HEK293 (cell line): ENCODE data around the gene ELL2.

Experiments used
- CTCF ChIA-PET: fragments of 350-600 bp; formaldehyde crosslinking; extraction: SDS; loops from one replicate; lab custom pipeline; 2021; ENCODE audit warnings: antibody characterized with exemption; lab: Yijun Ruan, JAX
- POLR2A ChIA-PET: fragments of 300-600 bp; formaldehyde crosslinking; extraction: SDS; loops from one replicate; lab custom pipeline; 2020; ENCODE audit warnings: antibody characterized with exemption, inconsistent platforms; lab: Yijun Ruan, JAX
- H3K27ac ChIP-seq: fragments of 200-500 bp; sonication (Bioruptor generic); 2 replicates; pipeline ENCODE4 v1.5.1; 2014; ENCODE audit warnings: low read depth, low read length, control low read depth, inconsistent platforms; ENCODE audit errors: extremely low read depth
- H3K36me3 ChIP-seq, 2 experiments: fragments of 200-500 bp in 1 of 2; sonication (Bioruptor generic) in 1 of 2; 1 replicate in 1 of 2; 2 replicates in 1 of 2; pipeline ENCODE4 v1.5.1; 2014 to 2017; ENCODE audit warnings: inconsistent platforms in 2 of 2, low read length in 2 of 2; ENCODE audit not compliant: control insufficient read depth in 2 of 2, insufficient read depth in 1 of 2
- H3K4me1 ChIP-seq: fragments of 200-500 bp; sonication (Bioruptor generic); 2 replicates; pipeline ENCODE4 v1.5.1; 2014; ENCODE audit warnings: mild to moderate bottlenecking, low read length, inconsistent platforms; ENCODE audit not compliant: control insufficient read depth, insufficient read depth
- H3K4me3 ChIP-seq: 2 replicates; pipeline ENCODE4 v1.5.1; 2011; ENCODE audit warnings: low read depth, mild to moderate bottlenecking, control low read depth, low read length, moderate library complexity
- H3K9me3 ChIP-seq: fragments of 200-500 bp; sonication (Bioruptor generic); 2 replicates; pipeline ENCODE4 v1.5.1; 2014; ENCODE audit warnings: low read depth, low read length, inconsistent platforms; ENCODE audit not compliant: control insufficient read depth, insufficient read depth
- BCL11B ChIP-seq: fragments of 450-650 bp; formaldehyde crosslinking; IDR thresholded peaks from 2 replicates; pipeline ENCODE4 v1.5.1; 2016; ENCODE audit warnings: low read depth, missing biosample characterization, missing genetic modification characterization
- GLI2 ChIP-seq: fragments of 450-650 bp; formaldehyde crosslinking; IDR thresholded peaks from 2 replicates; pipeline ENCODE4; 2017; ENCODE audit warnings: missing biosample characterization, missing genetic modification characterization, low read depth, borderline replicate concordance
- GLI4 ChIP-seq: fragments of 450-650 bp; formaldehyde crosslinking; IDR thresholded peaks from 2 replicates; pipeline ENCODE4 v1.5.1; 2016; ENCODE audit warnings: missing biosample characterization, missing genetic modification characterization
- HOXA7 ChIP-seq: sonication (generic); formaldehyde crosslinking; IDR thresholded peaks from 2 replicates; pipeline ENCODE4 v1.8.1; 2022; ENCODE audit warnings: missing genetic modification reagents, borderline replicate concordance
- MZF1 ChIP-seq: fragments of 450-650 bp; formaldehyde crosslinking; IDR thresholded peaks from 2 replicates; pipeline ENCODE4 v1.5.1; 2017; ENCODE audit warnings: missing biosample characterization, missing genetic modification characterization, borderline replicate concordance
- PBX3 ChIP-seq: sonication (generic); formaldehyde crosslinking; IDR thresholded peaks from 2 replicates; pipeline ENCODE4 v1.8.1; 2022; ENCODE audit warnings: mild to moderate bottlenecking, moderate library complexity, missing genetic modification reagents
- WT1 ChIP-seq: fragments of 450-650 bp; formaldehyde crosslinking; IDR thresholded peaks from 2 replicates; pipeline ENCODE4 v1.5.1; 2016; ENCODE audit warnings: missing biosample characterization, missing genetic modification characterization
- YY2 ChIP-seq: fragments of 450-650 bp; formaldehyde crosslinking; IDR thresholded peaks from 2 replicates; pipeline ENCODE4 v1.5.1; 2016; ENCODE audit warnings: missing biosample characterization, missing genetic modification characterization
- ZBTB17 ChIP-seq: fragments of 450-650 bp; formaldehyde crosslinking; IDR thresholded peaks from 2 replicates; pipeline ENCODE4 v1.5.1; 2016; ENCODE audit warnings: missing biosample characterization, missing genetic modification characterization
- ZBTB48 ChIP-seq: fragments of 450-650 bp; formaldehyde crosslinking; IDR thresholded peaks from 2 replicates; pipeline ENCODE4 v1.5.1; 2016; ENCODE audit warnings: missing biosample characterization, missing genetic modification characterization
- ZBTB49 ChIP-seq: fragments of 450-650 bp; formaldehyde crosslinking; IDR thresholded peaks from 2 replicates; pipeline ENCODE4 v1.5.1; 2016; ENCODE audit warnings: missing biosample characterization, missing genetic modification characterization, low read depth
- ZFP3 ChIP-seq: fragments of 450-650 bp; formaldehyde crosslinking; IDR thresholded peaks from 2 replicates; pipeline ENCODE4 v1.5.1; 2016; ENCODE audit warnings: low read depth, missing biosample characterization, missing genetic modification characterization
- ZNF132 ChIP-seq: fragments of 450-650 bp; formaldehyde crosslinking; IDR thresholded peaks from 2 replicates; pipeline ENCODE4 v1.5.1; 2017; ENCODE audit warnings: missing biosample characterization, missing genetic modification characterization, borderline replicate concordance
- ZNF211 ChIP-seq: fragments of 450-650 bp; formaldehyde crosslinking; IDR thresholded peaks from 2 replicates; pipeline ENCODE4 v1.5.1; 2016; ENCODE audit warnings: low read depth, missing biosample characterization, missing genetic modification characterization
- ZNF248 ChIP-seq: fragments of 450-650 bp; formaldehyde crosslinking; IDR thresholded peaks from 2 replicates; pipeline ENCODE4 v1.5.1; 2017; ENCODE audit warnings: missing biosample characterization, missing genetic modification characterization
- ZNF341 ChIP-seq: fragments of 450-650 bp; formaldehyde crosslinking; IDR thresholded peaks from 2 replicates; pipeline ENCODE4; 2016; ENCODE audit warnings: low read depth, missing biosample characterization, missing genetic modification characterization
- ZNF366 ChIP-seq: fragments of 450-650 bp; formaldehyde crosslinking; conservative IDR thresholded peaks from 2 replicates; pipeline ENCODE4 v1.5.1; 2016; ENCODE audit warnings: missing biosample characterization, missing genetic modification characterization
- ZNF404 ChIP-seq: fragments of 450-650 bp; formaldehyde crosslinking; IDR thresholded peaks from 2 replicates; pipeline ENCODE4 v1.5.1; 2017; ENCODE audit warnings: missing biosample characterization, missing genetic modification characterization
- ZNF416 ChIP-seq: fragments of 450-650 bp; formaldehyde crosslinking; IDR thresholded peaks from 2 replicates; pipeline ENCODE4 v1.5.1; 2016; ENCODE audit warnings: missing biosample characterization, missing genetic modification characterization
- ZNF473 ChIP-seq: fragments of 450-650 bp; formaldehyde crosslinking; IDR thresholded peaks from 2 replicates; pipeline ENCODE4 v1.5.1; 2017; ENCODE audit warnings: missing biosample characterization, missing genetic modification characterization
- ZNF48 ChIP-seq: fragments of 450-650 bp; formaldehyde crosslinking; IDR thresholded peaks from 2 replicates; pipeline ENCODE4 v1.5.1; 2016; ENCODE audit warnings: missing biosample characterization, missing genetic modification characterization
- ZNF544 ChIP-seq: fragments of 450-650 bp; formaldehyde crosslinking; IDR thresholded peaks from 2 replicates; pipeline ENCODE4 v1.5.0; 2017; ENCODE audit warnings: missing biosample characterization, missing genetic modification characterization
- ZNF560 ChIP-seq: fragments of 450-650 bp; formaldehyde crosslinking; IDR thresholded peaks from 2 replicates; pipeline ENCODE4 v1.5.1; 2017; ENCODE audit warnings: missing biosample characterization, missing genetic modification characterization, borderline replicate concordance
- ZNF571 ChIP-seq: fragments of 450-650 bp; formaldehyde crosslinking; IDR thresholded peaks from 2 replicates; pipeline ENCODE4 v1.5.0; 2017; ENCODE audit warnings: missing biosample characterization, missing genetic modification characterization
- ZNF660 ChIP-seq: fragments of 450-650 bp; IDR thresholded peaks from 2 replicates; pipeline ENCODE4 v1.5.1; 2018; ENCODE audit warnings: missing biosample characterization, mild to moderate bottlenecking, missing genetic modification characterization
- ZSCAN18 ChIP-seq: fragments of 450-650 bp; formaldehyde crosslinking; IDR thresholded peaks from 2 replicates; pipeline ENCODE4 v1.5.1; 2016; ENCODE audit warnings: missing biosample characterization, missing genetic modification characterization
- TF ChIP-seq, protein P1 (sequence below): fragments of 450-650 bp; formaldehyde crosslinking; IDR thresholded peaks from 2 replicates; pipeline ENCODE4 v1.5.1; 2017; ENCODE audit warnings: missing biosample characterization, missing genetic modification characterization
- TF ChIP-seq, protein P2 (sequence below): fragments of 450-650 bp; formaldehyde crosslinking; IDR thresholded peaks from 2 replicates; pipeline ENCODE4 v1.5.1; 2016; ENCODE audit warnings: missing biosample characterization, missing genetic modification characterization
- TF ChIP-seq, protein P3 (sequence below): IDR thresholded peaks from 2 replicates; pipeline ENCODE4 v1.6.1; 2011; ENCODE audit warnings: mild to moderate bottlenecking, low read depth, low read length, borderline replicate concordance
- TF ChIP-seq, protein P4 (sequence below): fragments of 450-650 bp; formaldehyde crosslinking; IDR thresholded peaks from 2 replicates; pipeline ENCODE4 v1.5.1; 2017; ENCODE audit warnings: missing biosample characterization, missing genetic modification characterization

The ELL2 gene

GRCh38 chr5:95839658-95840057 is 122.0 kb downstream of the ELL2 start:
- ChIA-PET POLR2A (no interaction called here), CTCF (interaction anchor here (0.5 to 3.6 kb wide), 5 partner anchors 8 to 746 kb away, joined by 3 to 22 read pairs (median 8); no protein-coding TSS in a partner anchor)
- Histone ChIP-seq H3K27ac (no peak overlapping the region), H3K4me1 (peaks cover 3% of the 10 kb centered on the region), H3K9me3 (no peaks in the 10 kb centered on the region), H3K4me3 (no peak overlapping the region), H3K36me3 (no peaks in the 10 kb centered on the region; a peak in 1 of 3 replicates)
- TF ChIP-seq ZNF416 (tag by site-specific recombination) (no peak), ZBTB49 (tag by site-specific recombination) (no peak), ZNF211 (no peak), GLI4 (no peak), ZNF132 (no peak), ZNF341 (tag by site-specific recombination) (no peak), ZNF248 (no peak), ZBTB48 (tag by site-specific recombination) (no peak), PBX3 (no peak), ZNF571 (tag by site-specific recombination) (no peak), MZF1 (tag by site-specific recombination) (no peak), ZNF404 (tag by site-specific recombination) (no peak), ZNF48 (tag by site-specific recombination) (no peak), ZBTB17 (tag by site-specific recombination) (no peak), WT1 (tag by site-specific recombination) (no peak), ZNF660 (tag by site-specific recombination) (no peak)
- TF ChIP-seq, protein P1, sequence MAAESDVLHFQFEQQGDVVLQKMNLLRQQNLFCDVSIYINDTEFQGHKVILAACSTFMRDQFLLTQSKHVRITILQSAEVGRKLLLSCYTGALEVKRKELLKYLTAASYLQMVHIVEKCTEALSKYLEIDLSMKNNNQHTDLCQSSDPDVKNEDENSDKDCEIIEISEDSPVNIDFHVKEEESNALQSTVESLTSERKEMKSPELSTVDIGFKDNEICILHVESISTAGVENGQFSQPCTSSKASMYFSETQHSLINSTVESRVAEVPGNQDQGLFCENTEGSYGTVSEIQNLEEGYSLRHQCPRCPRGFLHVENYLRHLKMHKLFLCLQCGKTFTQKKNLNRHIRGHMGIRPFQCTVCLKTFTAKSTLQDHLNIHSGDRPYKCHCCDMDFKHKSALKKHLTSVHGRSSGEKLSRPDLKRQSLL (tag by site-specific recombination): no peak
- TF ChIP-seq, protein P2, sequence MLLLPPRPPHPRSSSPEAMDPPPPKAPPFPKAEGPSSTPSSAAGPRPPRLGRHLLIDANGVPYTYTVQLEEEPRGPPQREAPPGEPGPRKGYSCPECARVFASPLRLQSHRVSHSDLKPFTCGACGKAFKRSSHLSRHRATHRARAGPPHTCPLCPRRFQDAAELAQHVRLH (tag by site-specific recombination): no peak
- TF ChIP-seq, protein P3, sequence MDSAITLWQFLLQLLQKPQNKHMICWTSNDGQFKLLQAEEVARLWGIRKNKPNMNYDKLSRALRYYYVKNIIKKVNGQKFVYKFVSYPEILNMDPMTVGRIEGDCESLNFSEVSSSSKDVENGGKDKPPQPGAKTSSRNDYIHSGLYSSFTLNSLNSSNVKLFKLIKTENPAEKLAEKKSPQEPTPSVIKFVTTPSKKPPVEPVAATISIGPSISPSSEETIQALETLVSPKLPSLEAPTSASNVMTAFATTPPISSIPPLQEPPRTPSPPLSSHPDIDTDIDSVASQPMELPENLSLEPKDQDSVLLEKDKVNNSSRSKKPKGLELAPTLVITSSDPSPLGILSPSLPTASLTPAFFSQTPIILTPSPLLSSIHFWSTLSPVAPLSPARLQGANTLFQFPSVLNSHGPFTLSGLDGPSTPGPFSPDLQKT: no peak

GRCh38 chr5:95838556-95838955 is 123.1 kb downstream of the ELL2 start:
- Histone ChIP-seq H3K4me3 (no peak overlapping the region), H3K9me3 (no peaks in the 10 kb centered on the region), H3K36me3 (no peaks in the 10 kb centered on the region; a peak in 1 of 3 replicates), H3K4me1 (peaks cover 7% of the 10 kb centered on the region), H3K27ac (no peak overlapping the region)
- ChIA-PET POLR2A (no interaction called here), CTCF (interaction anchor here (1.2 to 3.6 kb wide), 6 partner anchors 9 to 193 kb away, joined by 3 to 22 read pairs (median 6); partner anchors contain the start of gene GLRX)
- TF ChIP-seq BCL11B (no peak), ZNF544 (tag by site-specific recombination) (no peak), ZSCAN18 (tag by site-specific recombination) (no peak), YY2 (tag by site-specific recombination) (no peak), ZNF366 (tag by site-specific recombination) (no peak), HOXA7 (CRISPR knock-in tag) (no peak), ZFP3 (tag by site-specific recombination) (no peak), GLI2 (tag by site-specific recombination) (no peak), ZNF560 (tag by site-specific recombination) (no peak), ZNF473 (tag by site-specific recombination) (no peak)
- TF ChIP-seq, protein P4, sequence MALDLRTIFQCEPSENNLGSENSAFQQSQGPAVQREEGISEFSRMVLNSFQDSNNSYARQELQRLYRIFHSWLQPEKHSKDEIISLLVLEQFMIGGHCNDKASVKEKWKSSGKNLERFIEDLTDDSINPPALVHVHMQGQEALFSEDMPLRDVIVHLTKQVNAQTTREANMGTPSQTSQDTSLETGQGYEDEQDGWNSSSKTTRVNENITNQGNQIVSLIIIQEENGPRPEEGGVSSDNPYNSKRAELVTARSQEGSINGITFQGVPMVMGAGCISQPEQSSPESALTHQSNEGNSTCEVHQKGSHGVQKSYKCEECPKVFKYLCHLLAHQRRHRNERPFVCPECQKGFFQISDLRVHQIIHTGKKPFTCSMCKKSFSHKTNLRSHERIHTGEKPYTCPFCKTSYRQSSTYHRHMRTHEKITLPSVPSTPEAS: no peak
